ENCODE data around the gene CUL7.

DNA sequence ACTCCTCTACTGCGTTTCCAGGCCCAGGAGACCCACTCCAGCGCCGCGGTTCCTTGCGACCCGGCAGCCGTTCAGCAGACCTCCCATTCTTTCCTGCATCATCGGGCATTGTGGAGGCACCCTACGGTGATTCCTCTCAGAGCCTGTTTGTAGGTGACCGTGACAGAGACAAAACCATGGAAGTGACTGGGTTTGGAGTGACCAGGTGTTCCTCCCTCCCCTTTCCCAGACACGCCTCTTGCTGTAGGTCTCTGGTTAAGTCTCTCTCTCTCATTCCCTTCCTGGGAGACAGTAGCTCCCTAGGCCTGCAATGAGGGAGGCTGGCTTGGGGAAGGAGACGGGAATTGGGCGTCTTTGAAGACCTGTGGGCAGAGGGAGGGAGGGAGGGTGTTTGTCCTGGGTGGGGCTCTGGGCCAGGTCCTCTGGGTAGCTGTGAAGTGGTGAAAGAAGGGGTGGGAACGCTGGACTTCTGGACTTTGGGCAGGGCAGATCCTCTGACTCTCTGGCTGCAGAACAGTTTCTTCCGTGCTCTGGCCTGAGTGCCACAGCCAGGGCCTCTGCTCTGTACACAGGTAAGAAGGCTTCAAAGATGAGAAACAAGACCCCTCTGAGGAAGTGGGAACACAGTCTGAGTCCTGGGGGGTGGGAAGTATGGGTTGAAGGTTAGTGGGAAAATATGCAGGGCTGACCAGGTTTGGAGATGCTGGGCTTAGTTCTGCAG is 6.5 kb upstream of the CUL7 start:
- TF ChIP-seq EZH2 (IDR thresholded peaks at IDR 0.05; ENCODE audit: insufficient read depth, poor library complexity, severe bottlenecking) (no peak), EZH2phosphoT487 (IDR thresholded peaks at IDR 0.05; ENCODE audit: insufficient read depth, low read depth) (no peak)
